B cell (primary cell): Measurements from ENCODE around the gene FAM161B. TPM values are rescaled to one million over a fixed set of nuclear protein-coding genes. Genes with fewer than 3 reads are reported as not detected.

Experiments used
- ATAC-seq: fragments of 200-7000 bp; cut with Tn5 transposase; one replicate; pipeline ENCODE4 v1.10.0; 2021; ENCODE audit warnings: low read depth, mild to moderate bottlenecking, moderate number of reproducible peaks, moderate library complexity
- CTCF ChIA-PET: fragments of 350-600 bp; sonication (Branson Sonifier 250); formaldehyde crosslinking; loops from one replicate; lab custom pipeline; 2021; ENCODE audit warnings: antibody characterized with exemption, inconsistent platforms; lab: Charles Lee
- POLR2A ChIA-PET: fragments of 350-600 bp; sonication (Branson Sonifier 250); formaldehyde crosslinking; loops from one replicate; lab custom pipeline; 2021; ENCODE audit warnings: antibody characterized with exemption; lab: Charles Lee
- DNase-seq: peaks from one replicate; pipeline ENCODE4 v3.0.0; 2013
- H2AFZ ChIP-seq: 2 replicates; pipeline ENCODE4 v1.6.1; 2012; ENCODE audit warnings: mild to moderate bottlenecking, low read depth, low read length; ENCODE audit not compliant: insufficient read depth, poor library complexity, severe bottlenecking
- H3K27ac ChIP-seq, 2 donors: 1 replicate in 1 of 2; 2 replicates in 1 of 2; pipeline ENCODE4 v1.5.1; 2012 to 2013; ENCODE audit warnings: low read length in 2 of 2, mild to moderate bottlenecking in 2 of 2, moderate library complexity in 1 of 2
- H3K27me3 ChIP-seq, 4 experiments: fragments of 200-600 bp in 1 of 4; sonication (generic) in 1 of 4; replicated peaks in 1 of 4; 1 replicate in 2 of 4; 2 replicates in 2 of 4; pipeline versions ENCODE4 v1.6.1 to v1.7.0; 2013 to 2016; ENCODE audit warnings: low read length in 3 of 4, mild to moderate bottlenecking in 2 of 4, mixed read lengths in 1 of 4, moderate library complexity in 1 of 4; ENCODE audit not compliant: insufficient read depth in 4 of 4, control insufficient read depth in 3 of 4; ENCODE audit errors: control extremely low read depth in 1 of 4
- H3K36me3 ChIP-seq, 2 experiments: replicated peaks in 1 of 2; 1 replicate in 1 of 2; 2 replicates in 1 of 2; pipeline versions ENCODE4 v1.6.1 to v1.7.1; 2013; ENCODE audit warnings: low read length in 1 of 2; ENCODE audit not compliant: insufficient read depth in 2 of 2, control insufficient read depth in 1 of 2; ENCODE audit errors: control extremely low read depth in 1 of 2, extremely low read depth in 1 of 2
- H3K4me1 ChIP-seq, 2 donors: fragments of 200-600 bp in 1 of 2; sonication (generic) in 1 of 2; 1 replicate in 1 of 2; 2 replicates in 1 of 2; pipeline versions ENCODE4 v1.5.1 to v1.6.1; 2013 to 2017; ENCODE audit warnings: low read length in 2 of 2; ENCODE audit not compliant: control insufficient read depth in 2 of 2, insufficient read depth in 2 of 2
- H3K4me2 ChIP-seq: replicated peaks from 2 replicates; pipeline ENCODE3; 2012; ENCODE audit warnings: mild to moderate bottlenecking, low read depth, low read length; ENCODE audit not compliant: poor library complexity, severe bottlenecking
- H3K4me3 ChIP-seq, 5 experiments: fragments of 200-600 bp in 1 of 5; sonication (generic) in 1 of 5; 1 replicate in 3 of 5; 2 replicates in 2 of 5; pipeline versions ENCODE4 v1.5.1 to v1.7.0; 2011 to 2016; ENCODE audit warnings: low read length in 4 of 5, mild to moderate bottlenecking in 4 of 5, low read depth in 2 of 5, control low read depth in 1 of 5, moderate library complexity in 1 of 5; ENCODE audit not compliant: insufficient read depth in 1 of 5; ENCODE audit errors: control extremely low read depth in 1 of 5, extremely low read depth in 1 of 5
- H3K79me2 ChIP-seq: fragments of 200-600 bp; sonication (generic); one replicate; pipeline ENCODE4 v1.6.0; 2016; ENCODE audit warnings: low read length; ENCODE audit not compliant: control insufficient read depth, insufficient read depth
- H3K9ac ChIP-seq: fragments of 200-600 bp; sonication (generic); 2 replicates; pipeline ENCODE4 v1.6.1; 2017; ENCODE audit warnings: mild to moderate bottlenecking, low read length, moderate library complexity
- H3K9me3 ChIP-seq, 3 donors: one replicate each; pipeline versions ENCODE4 v1.6.1 to v1.7.1; 2013; ENCODE audit warnings: low read length in 2 of 3; ENCODE audit not compliant: control insufficient read depth in 2 of 3, insufficient read depth in 1 of 3; ENCODE audit errors: control extremely low read depth in 1 of 3
- H4K20me1 ChIP-seq: 2 replicates; pipeline ENCODE4 v1.6.0; 2012; ENCODE audit warnings: mild to moderate bottlenecking, low read length; ENCODE audit not compliant: insufficient read depth, control insufficient read depth, poor library complexity, severe bottlenecking
- H3K27ac Mint-ChIP-seq: one replicate; pipeline ENCODE4 v1.8.0; 2021; ENCODE audit warnings: mixed read lengths
- H3K27me3 Mint-ChIP-seq: one replicate; pipeline ENCODE4 v1.8.0; 2021; ENCODE audit warnings: mixed read lengths
- H3K4me1 Mint-ChIP-seq: one replicate; pipeline ENCODE4 v1.8.0; 2021; ENCODE audit warnings: mixed read lengths
- H3K4me3 Mint-ChIP-seq: one replicate; pipeline ENCODE4 v1.8.0; 2021; ENCODE audit warnings: mixed read lengths
- H3K9me3 Mint-ChIP-seq: one replicate; pipeline ENCODE4 v1.8.0; 2022; ENCODE audit warnings: mixed read lengths; ENCODE audit not compliant: insufficient read depth
- CTCF ChIP-seq: fragments of 200-600 bp; IDR thresholded peaks from one replicate; pipeline ENCODE4 v1.8.0; 2022; ENCODE audit warnings: antibody characterized with exemption, mild to moderate bottlenecking
- EZH2 ChIP-seq: IDR thresholded peaks from 2 replicates; pipeline ENCODE4 v1.6.1; 2012; ENCODE audit warnings: borderline replicate concordance, low read depth, mild to moderate bottlenecking, moderate library complexity, low read length; ENCODE audit not compliant: insufficient read depth, poor library complexity, severe bottlenecking
- WGBS: methylation state at CpG from one replicate; pipeline ENCODE4 v1.1.5; 2013; ENCODE audit warnings: missing lambda C conversion rate; ENCODE audit not compliant: insufficient coverage; 5-methylcytosine and 5-hydroxymethylcytosine counted together
- intact Hi-C: fragments of 100-400 bp; cut with micrococcal nuclease; formaldehyde crosslinking; loops from one replicate; pipeline ENCODE4 v1.10.0; 2022
- polyA plus RNA-seq: library from polyadenylated mRNA; depleted of rRNA; stranded (reverse); fragments of >200 nt; gene quantifications from 2 replicates; pipeline ENCODE4 v1.2.3, GENCODE V29; 2012
- total RNA-seq, 2 donors: library from RNA; stranded (reverse); fragments of 120-200 nt in 1 of 2; gene quantifications; 1 replicate in 1 of 2; 2 replicates in 1 of 2; pipeline versions ENCODE4 v1.2.3 to v1.2.4, GENCODE V29; 2013 to 2022

Gene FAM161B
- total and polyA plus RNA-seq, 2 donors (not counting 1 experiment from before 2014, with no cell fraction given) = 1.6 to 5.9 TPM

GRCh38 chr14:73976125-73976524 lies 26.2 kb upstream of the FAM161B start:
- H3K9me3 Mint-ChIP-seq = no peaks in the 10 kb centered on the region
- no peaks in the 10 kb centered on the region for H3K9me3 ChIP-seq
- H3K4me2 ChIP-seq = no peak overlapping the region
- no peaks in the 10 kb centered on the region for H3K27me3 Mint-ChIP-seq
- H3K9ac ChIP-seq = no peak overlapping the region
- ChIA-PET CTCF (no interaction called here), POLR2A (no interaction called here)
- H3K79me2 ChIP-seq = no peaks in the 10 kb centered on the region
- H3K27ac Mint-ChIP-seq = no peak overlapping the region
- H4K20me1 ChIP-seq = no peaks in the 10 kb centered on the region
- no peak overlapping the region for H3K4me3 Mint-ChIP-seq
- ATAC-seq (no peak), DNase-seq (no peak)
- no peaks in the 10 kb centered on the region for H3K4me1 ChIP-seq
- intact Hi-C loops = no loop called here
- H3K27ac ChIP-seq = no peak overlapping the region
- H3K27me3 ChIP-seq = no peaks in the 10 kb centered on the region
- H3K4me3 ChIP-seq = no peak overlapping the region
- 78% methylated on average over 5 of the region's 6 CpGs for WGBS
- no peak overlapping the region for H2AFZ ChIP-seq
- TF ChIP-seq EZH2 = no peak
- no peak for TF ChIP-seq CTCF
- H3K4me1 Mint-ChIP-seq = no peaks in the 10 kb centered on the region
- peaks cover 0 to 10% of the 10 kb centered on the region in 2 experiments for H3K36me3 ChIP-seq

- POLR2A ChIA-PET = no interaction called here
These were observed 23.6 kb upstream of the FAM161B start for GRCh38 chr14:73973497-73973896.

More at GRCh38 chr14:73973497-73973896, 23.6 kb upstream of the FAM161B start:
- Histone ChIP-seq H2AFZ (no peak overlapping the region), H3K27ac (no peak overlapping the region), H4K20me1 (no peaks in the 10 kb centered on the region), H3K36me3 (peaks cover 2 to 22% of the 10 kb centered on the region in 2 experiments), H3K9me3 (no peaks in the 10 kb centered on the region), H3K4me1 (no peaks in the 10 kb centered on the region), H3K79me2 (no peaks in the 10 kb centered on the region), H3K27me3 (no peaks in the 10 kb centered on the region), H3K4me2 (no peak overlapping the region), H3K9ac (no peak overlapping the region), H3K4me3 (no peak overlapping the region)
- no peaks in the 10 kb centered on the region for H3K27me3 Mint-ChIP-seq
- intact Hi-C loops = no loop called here
- no peak for TF ChIP-seq CTCF
- TF ChIP-seq EZH2 = no peak
- no peaks in the 10 kb centered on the region for H3K4me1 Mint-ChIP-seq
- no peak overlapping the region for H3K27ac Mint-ChIP-seq
- DNase-seq = no peak
- CTCF ChIA-PET = no interaction called here
- no peaks in the 10 kb centered on the region for H3K9me3 Mint-ChIP-seq
- WGBS = 100% methylated on average over 2 of the region's 2 CpGs
- ATAC-seq = no peak
- no peak overlapping the region for H3K4me3 Mint-ChIP-seq
